DND-41 (cell line): ENCODE results near the gene UBE2C.
"Not testable (repeated sequence)": the region's sequence is repeated elsewhere in the genome, so short reads cannot be mapped to it uniquely, and the experiment has no call there.

Experiments
- ATAC-seq: fragments of 200-7000 bp; cut with Tn5 transposase; 3 replicates; pipeline ENCODE4 v1.9.1; 2021; ENCODE audit warnings: low read depth; ENCODE audit not compliant: insufficient read depth
- DNase-seq: peaks from one replicate; pipeline ENCODE4 v3.0.0-alpha.2; 2020
- H2AFZ ChIP-seq: 2 replicates; pipeline ENCODE4 v1.6.0; 2012; ENCODE audit warnings: low read depth, low read length
- H3K27ac ChIP-seq: 2 replicates; pipeline ENCODE4 v1.5.1; 2012; ENCODE audit warnings: low read length, inconsistent platforms
- H3K27me3 ChIP-seq: fragments of 200-600 bp; sonication (generic); 2 replicates; pipeline ENCODE4 v1.6.0; 2012; ENCODE audit warnings: low read length, mild to moderate bottlenecking, inconsistent platforms; ENCODE audit not compliant: insufficient read depth, poor library complexity
- H3K36me3 ChIP-seq: 2 replicates; pipeline ENCODE4 v1.5.1; 2012; ENCODE audit warnings: low read length, inconsistent platforms; ENCODE audit not compliant: insufficient read depth
- H3K4me1 ChIP-seq: 2 replicates; pipeline ENCODE4 v1.5.1; 2012; ENCODE audit warnings: mild to moderate bottlenecking, low read length; ENCODE audit not compliant: insufficient read depth
- H3K4me2 ChIP-seq: 2 replicates; pipeline ENCODE4 v1.6.0; 2012; ENCODE audit warnings: mild to moderate bottlenecking, moderate library complexity, low read length, inconsistent platforms; ENCODE audit not compliant: insufficient read depth
- H3K4me3 ChIP-seq, 2 experiments: fragments of 200-600 bp in 1 of 2; shearing (Covaris generic) in 1 of 2; 2 replicates each; pipeline ENCODE4 v1.5.1; 2012 to 2016; ENCODE audit warnings: inconsistent platforms in 2 of 2, low read length in 2 of 2, mild to moderate bottlenecking in 2 of 2, low read depth in 1 of 2, moderate library complexity in 1 of 2
- H3K79me2 ChIP-seq: 2 replicates; pipeline ENCODE4 v1.6.0; 2012; ENCODE audit warnings: low read length, inconsistent platforms; ENCODE audit not compliant: insufficient read depth
- H3K9ac ChIP-seq: 2 replicates; pipeline ENCODE4 v1.6.0; 2012; ENCODE audit warnings: low read depth, mild to moderate bottlenecking, inconsistent platforms, low read length, moderate library complexity
- H3K9me3 ChIP-seq: 2 replicates; pipeline ENCODE4 v1.5.1; 2012; ENCODE audit warnings: low read length, moderate library complexity, mild to moderate bottlenecking, inconsistent platforms; ENCODE audit not compliant: insufficient read depth, severe bottlenecking
- H4K20me1 ChIP-seq: 2 replicates; pipeline ENCODE4 v1.6.0; 2012; ENCODE audit warnings: low read length; ENCODE audit not compliant: insufficient read depth
- EZH2 ChIP-seq: IDR thresholded peaks from 3 replicates; pipeline ENCODE4 v1.6.1; 2012; ENCODE audit warnings: borderline replicate concordance, low read depth, mild to moderate bottlenecking, moderate library complexity, low read length, inconsistent platforms; ENCODE audit not compliant: severe bottlenecking
- TF ChIP-seq, protein P1 (sequence below): IDR thresholded peaks from 2 replicates; pipeline ENCODE4 v1.5.1; 2012; ENCODE audit warnings: borderline replicate concordance, low read length, moderate library complexity, mild to moderate bottlenecking; ENCODE audit not compliant: poor library complexity, severe bottlenecking; ENCODE audit errors: extremely low read depth

The UBE2C gene

GRCh38 chr20:45788351-45788750 lies 24.1 kb upstream of the UBE2C start:
- H3K4me1 ChIP-seq: peaks cover 19% of the 10 kb centered on the region
- no peak for ATAC-seq
- DNase-seq: no peak
- H3K27ac ChIP-seq: no peak overlapping the region
- peaks cover 5% of the 10 kb centered on the region; the same call in 1 of the 2 replicates for H3K36me3 ChIP-seq
- H3K27me3 ChIP-seq: peaks cover 4% of the 10 kb centered on the region
- no peak overlapping the region for H3K4me2 ChIP-seq
- H4K20me1 ChIP-seq: no peaks in the 10 kb centered on the region
- H3K4me3 ChIP-seq: no peak overlapping the region
- H3K79me2 ChIP-seq: peaks cover 17% of the 10 kb centered on the region
- TF ChIP-seq, protein P1, sequence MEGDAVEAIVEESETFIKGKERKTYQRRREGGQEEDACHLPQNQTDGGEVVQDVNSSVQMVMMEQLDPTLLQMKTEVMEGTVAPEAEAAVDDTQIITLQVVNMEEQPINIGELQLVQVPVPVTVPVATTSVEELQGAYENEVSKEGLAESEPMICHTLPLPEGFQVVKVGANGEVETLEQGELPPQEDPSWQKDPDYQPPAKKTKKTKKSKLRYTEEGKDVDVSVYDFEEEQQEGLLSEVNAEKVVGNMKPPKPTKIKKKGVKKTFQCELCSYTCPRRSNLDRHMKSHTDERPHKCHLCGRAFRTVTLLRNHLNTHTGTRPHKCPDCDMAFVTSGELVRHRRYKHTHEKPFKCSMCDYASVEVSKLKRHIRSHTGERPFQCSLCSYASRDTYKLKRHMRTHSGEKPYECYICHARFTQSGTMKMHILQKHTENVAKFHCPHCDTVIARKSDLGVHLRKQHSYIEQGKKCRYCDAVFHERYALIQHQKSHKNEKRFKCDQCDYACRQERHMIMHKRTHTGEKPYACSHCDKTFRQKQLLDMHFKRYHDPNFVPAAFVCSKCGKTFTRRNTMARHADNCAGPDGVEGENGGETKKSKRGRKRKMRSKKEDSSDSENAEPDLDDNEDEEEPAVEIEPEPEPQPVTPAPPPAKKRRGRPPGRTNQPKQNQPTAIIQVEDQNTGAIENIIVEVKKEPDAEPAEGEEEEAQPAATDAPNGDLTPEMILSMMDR: no peak
- no peak for TF ChIP-seq EZH2
- H3K9me3 ChIP-seq: no peaks in the 10 kb centered on the region
- no peak overlapping the region for H3K9ac ChIP-seq
- H2AFZ ChIP-seq: no peak overlapping the region

- Histone ChIP-seq H3K4me2 (peak overlapping the region; percentile 92), H4K20me1 (no peaks in the 10 kb centered on the region), H2AFZ (peak overlapping the region; percentile 96), H3K9me3 (no peaks in the 10 kb centered on the region), H3K27ac (peak overlapping the region; percentile 85), H3K4me1 (peaks cover 19% of the 10 kb centered on the region), H3K36me3 (peaks cover 37% of the 10 kb centered on the region), H3K27me3 (no peaks in the 10 kb centered on the region), H3K4me3 (peak overlapping the region; percentile 86 to 87), H3K9ac (peak overlapping the region; percentile 90), H3K79me2 (peaks cover 20% of the 10 kb centered on the region)
- ATAC-seq (no peak), DNase-seq (no peak)
- TF ChIP-seq, protein P1: no peak
- no peak for TF ChIP-seq EZH2
Observed at GRCh38 chr20:45792317-45793118, 19.9 kb upstream of the UBE2C start.

GRCh38 chr20:45796337-45797065 lies 15.9 kb upstream of the UBE2C start:
- Histone ChIP-seq H3K27me3 (no peaks in the 10 kb centered on the region), H3K27ac (no peak overlapping the region), H4K20me1 (no peaks in the 10 kb centered on the region), H3K4me3 (no peak overlapping the region), H3K4me2 (no peak overlapping the region), H2AFZ (no peak overlapping the region), H3K4me1 (peaks cover 13% of the 10 kb centered on the region), H3K9ac (no peak overlapping the region), H3K36me3 (peaks cover 45% of the 10 kb centered on the region), H3K9me3 (no peaks in the 10 kb centered on the region), H3K79me2 (peaks cover 21% of the 10 kb centered on the region)
- TF ChIP-seq, protein P1: no peak
- TF ChIP-seq EZH2: no peak
- ATAC-seq (no peak), DNase-seq (no peak)

DNA sequence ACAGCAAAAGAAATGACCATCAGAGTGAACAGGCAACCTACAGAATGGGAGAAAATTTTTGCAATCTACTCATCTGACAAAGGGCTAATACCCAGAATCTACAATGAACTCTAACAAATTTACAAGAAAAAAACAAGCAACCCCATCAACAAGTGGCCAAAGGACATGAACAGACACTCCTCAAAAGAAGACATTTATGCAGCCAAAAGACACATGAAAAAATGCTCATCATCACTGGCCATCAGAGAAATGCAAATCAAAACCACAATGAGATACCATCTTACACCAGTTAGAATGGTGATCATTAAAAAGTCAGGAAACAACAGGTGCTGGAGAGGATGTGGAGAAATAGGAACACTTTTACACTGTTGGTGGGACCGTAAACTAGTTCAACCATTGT lies 14.9 kb upstream of the UBE2C start:
- Histone ChIP-seq H3K79me2 (peaks cover 12% of the 10 kb centered on the region), H3K36me3 (peaks cover 54% of the 10 kb centered on the region)
- H3K27ac ChIP-seq, H4K20me1 ChIP-seq, H3K9ac ChIP-seq, H3K27me3 ChIP-seq, H3K4me1 ChIP-seq, H3K4me3 ChIP-seq, DNase-seq, H2AFZ ChIP-seq, ATAC-seq, H3K4me2 ChIP-seq, H3K9me3 ChIP-seq: not testable (repeated sequence)

- H3K27me3 ChIP-seq, DNase-seq, ATAC-seq, H3K9ac ChIP-seq, H3K4me3 ChIP-seq, H2AFZ ChIP-seq, H3K9me3 ChIP-seq, H3K27ac ChIP-seq, H3K79me2 ChIP-seq, H3K4me1 ChIP-seq, H4K20me1 ChIP-seq, H3K4me2 ChIP-seq: not testable (repeated sequence)
- peaks cover 54% of the 10 kb centered on the region for H3K36me3 ChIP-seq
Observed at GRCh38 chr20:45797955-45798354, 14.5 kb upstream of the UBE2C start.
